Liver (tissue), 3 donors: ENCODE data around the gene ZNF771.

Experiments
- EGR1 ChIP-seq, 2 donors: IDR thresholded peaks; 2 replicates each; pipeline ENCODE4 v1.6.1; 2016 to 2018; ENCODE audit warnings: antibody characterized with exemption in 2 of 2, low read depth in 2 of 2
- GABPA ChIP-seq, 2 donors: IDR thresholded peaks in 1 of 2; conservative IDR thresholded peaks in 1 of 2; 2 replicates each; pipeline ENCODE4 v1.6.1; 2016; ENCODE audit warnings: antibody characterized with exemption in 2 of 2, mild to moderate bottlenecking in 1 of 2, moderate library complexity in 1 of 2
- RAD21 ChIP-seq, 2 donors: IDR thresholded peaks; 2 replicates each; pipeline ENCODE4 v1.6.1; 2016; ENCODE audit warnings: antibody characterized with exemption in 2 of 2, mild to moderate bottlenecking in 2 of 2
- TF ChIP-seq, protein P1 (sequence below): fragments of 150-350 bp; IDR thresholded peaks from 2 replicates; pipeline ENCODE4 v1.5.1; 2017; ENCODE audit warnings: improper control_type of control experiment, low read depth, low read length; ENCODE audit not compliant: missing input control
- TF ChIP-seq, protein P2 (sequence below): IDR thresholded peaks from 2 replicates; pipeline ENCODE4 v1.6.1; 2016; ENCODE audit warnings: antibody characterized with exemption
- donor health status: healthy.
- donor health status: healthy.

DNA sequence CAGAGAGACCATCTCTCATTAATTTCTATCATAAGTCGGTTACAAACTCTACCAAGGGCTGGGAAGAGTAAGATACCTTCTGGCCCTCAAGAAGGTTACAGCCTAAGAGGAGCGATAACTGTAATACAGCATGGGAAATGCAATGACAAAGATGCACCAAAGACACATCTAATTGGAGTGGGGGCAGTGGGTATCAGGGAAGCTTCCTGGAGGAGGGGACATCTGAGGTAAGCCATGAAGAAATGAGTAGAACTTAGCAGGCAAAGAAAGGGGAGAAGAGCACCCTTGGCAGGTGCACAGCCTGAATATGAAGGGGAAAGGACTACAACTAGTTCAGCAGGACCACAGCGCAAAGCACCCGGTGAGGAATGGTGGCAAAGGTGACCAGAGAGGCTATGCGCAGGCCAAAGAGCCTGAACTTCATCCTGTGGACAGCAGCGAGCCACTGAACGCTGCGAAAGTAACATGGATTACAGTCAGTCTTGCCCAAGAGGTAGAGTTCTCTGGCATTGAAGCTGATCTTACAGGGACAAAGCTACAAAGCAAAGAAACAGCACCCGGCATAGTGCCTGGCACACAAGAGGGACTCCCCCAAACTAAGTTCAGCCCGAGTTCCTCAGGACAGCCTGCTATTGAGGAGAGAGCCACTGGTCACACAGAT, 39.9 kb upstream of the ZNF771 start:
- TF ChIP-seq EGR1 (IDR thresholded peaks at IDR 0.05; ENCODE audit: low read depth in 2 of 2) = no peak
- TF ChIP-seq RAD21 (IDR thresholded peaks at IDR 0.05) = peak; percentile 51 to 55
- TF ChIP-seq, protein P1, sequence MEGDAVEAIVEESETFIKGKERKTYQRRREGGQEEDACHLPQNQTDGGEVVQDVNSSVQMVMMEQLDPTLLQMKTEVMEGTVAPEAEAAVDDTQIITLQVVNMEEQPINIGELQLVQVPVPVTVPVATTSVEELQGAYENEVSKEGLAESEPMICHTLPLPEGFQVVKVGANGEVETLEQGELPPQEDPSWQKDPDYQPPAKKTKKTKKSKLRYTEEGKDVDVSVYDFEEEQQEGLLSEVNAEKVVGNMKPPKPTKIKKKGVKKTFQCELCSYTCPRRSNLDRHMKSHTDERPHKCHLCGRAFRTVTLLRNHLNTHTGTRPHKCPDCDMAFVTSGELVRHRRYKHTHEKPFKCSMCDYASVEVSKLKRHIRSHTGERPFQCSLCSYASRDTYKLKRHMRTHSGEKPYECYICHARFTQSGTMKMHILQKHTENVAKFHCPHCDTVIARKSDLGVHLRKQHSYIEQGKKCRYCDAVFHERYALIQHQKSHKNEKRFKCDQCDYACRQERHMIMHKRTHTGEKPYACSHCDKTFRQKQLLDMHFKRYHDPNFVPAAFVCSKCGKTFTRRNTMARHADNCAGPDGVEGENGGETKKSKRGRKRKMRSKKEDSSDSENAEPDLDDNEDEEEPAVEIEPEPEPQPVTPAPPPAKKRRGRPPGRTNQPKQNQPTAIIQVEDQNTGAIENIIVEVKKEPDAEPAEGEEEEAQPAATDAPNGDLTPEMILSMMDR = no peak
- peak in 1 of 2 donors; percentile 59 for TF ChIP-seq GABPA (IDR thresholded peaks at IDR 0.05 in 1 of 2, conservative IDR thresholded peaks at IDR 0.05 in 1 of 2)
- TF ChIP-seq, protein P2, sequence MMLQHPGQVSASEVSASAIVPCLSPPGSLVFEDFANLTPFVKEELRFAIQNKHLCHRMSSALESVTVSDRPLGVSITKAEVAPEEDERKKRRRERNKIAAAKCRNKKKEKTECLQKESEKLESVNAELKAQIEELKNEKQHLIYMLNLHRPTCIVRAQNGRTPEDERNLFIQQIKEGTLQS = no peak
